ENCODE results near the gene IRF2BP2.

IRF2BP2 gene

GRCh38 chr1:234634387-234634786, 24.4 kb upstream of the IRF2BP2 start:
- DNase-seq (ENCODE audit: low spot score): no peak

DNA sequence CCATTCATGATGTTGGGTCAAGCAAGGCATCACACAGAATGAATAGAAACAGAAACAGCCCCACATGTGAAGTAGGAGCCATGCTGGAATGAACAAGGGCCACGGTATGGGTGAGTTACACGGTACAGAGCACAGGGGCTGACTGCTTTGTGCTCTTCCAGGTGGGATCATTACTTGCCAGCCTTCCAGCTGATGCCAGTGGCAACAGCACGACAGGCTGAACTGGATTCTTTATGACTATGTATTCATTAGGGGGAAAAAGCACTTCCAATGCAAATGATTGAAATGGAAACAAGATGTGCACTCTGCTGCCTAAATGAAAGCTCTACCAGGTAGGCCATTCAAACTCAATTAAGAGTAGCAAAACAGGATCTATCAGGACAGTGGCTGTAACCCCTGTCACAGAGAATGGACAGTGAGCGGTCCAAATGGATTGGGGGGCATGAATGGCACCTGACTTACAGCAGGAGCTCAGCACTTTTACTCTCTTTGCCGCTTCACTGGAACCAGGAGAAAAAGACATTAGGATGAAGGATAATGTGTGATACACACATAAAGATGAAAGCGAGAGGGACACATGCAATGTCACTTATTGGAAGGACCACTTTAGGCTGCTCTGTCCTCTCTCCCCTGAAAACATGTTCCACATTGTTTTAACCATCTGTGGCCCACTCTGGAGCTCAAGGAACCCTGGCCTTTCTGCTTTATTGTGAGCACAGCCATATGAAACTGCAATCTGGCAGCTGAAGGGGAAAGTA, 23.4 kb upstream of the IRF2BP2 start:
- DNase-seq (ENCODE audit: low spot score): no peak

- DNase-seq (ENCODE audit: low spot score): no peak
Measured at GRCh38 chr1:234632225-234632624, 22.2 kb upstream of the IRF2BP2 start.

DNA sequence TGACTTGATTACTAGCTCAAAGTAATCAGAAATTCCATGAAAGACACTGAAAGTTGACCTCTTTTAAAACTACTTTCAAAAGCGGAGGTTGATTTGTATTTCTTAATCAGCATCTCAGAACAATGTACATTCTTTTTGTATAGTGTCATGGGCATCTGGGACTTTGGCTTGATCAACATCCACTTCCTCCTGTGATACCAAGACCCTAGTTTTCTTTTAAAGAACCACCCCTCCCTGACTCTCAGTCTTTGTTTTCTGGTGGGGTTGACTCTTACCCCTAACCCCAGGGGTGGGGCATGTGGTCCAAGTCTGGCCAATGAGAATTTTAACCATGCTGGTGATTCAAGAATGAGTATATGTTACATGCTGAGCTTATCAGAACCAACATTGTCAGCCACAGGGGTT, 21.7 kb upstream of the IRF2BP2 start:
- peak; percentile 84 for DNase-seq (ENCODE audit: low spot score)

DNA sequence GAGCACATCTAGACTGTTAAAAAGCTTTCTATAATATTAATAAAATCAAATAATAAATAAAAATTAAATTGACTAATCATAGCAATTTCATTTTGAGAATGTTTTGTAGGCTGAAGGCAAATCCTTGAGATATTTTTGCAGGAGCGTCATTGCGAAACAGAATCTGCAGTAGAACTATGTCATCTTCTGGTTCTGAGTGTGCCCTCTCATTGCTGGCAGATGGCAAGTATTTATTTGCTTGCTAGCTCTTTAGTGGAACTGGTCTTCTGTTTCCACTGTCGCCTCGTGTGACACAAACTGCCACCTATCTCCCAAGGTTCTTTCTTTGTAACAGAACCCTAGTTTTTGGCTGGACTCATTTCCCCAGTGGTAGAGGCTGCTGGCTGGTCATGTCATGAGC, 19.0 kb upstream of the IRF2BP2 start:
- no peak for DNase-seq (ENCODE audit: low spot score)

- DNase-seq (ENCODE audit: low spot score): no peak
Measured at GRCh38 chr1:234628089-234628488, 18.1 kb upstream of the IRF2BP2 start.

DNA sequence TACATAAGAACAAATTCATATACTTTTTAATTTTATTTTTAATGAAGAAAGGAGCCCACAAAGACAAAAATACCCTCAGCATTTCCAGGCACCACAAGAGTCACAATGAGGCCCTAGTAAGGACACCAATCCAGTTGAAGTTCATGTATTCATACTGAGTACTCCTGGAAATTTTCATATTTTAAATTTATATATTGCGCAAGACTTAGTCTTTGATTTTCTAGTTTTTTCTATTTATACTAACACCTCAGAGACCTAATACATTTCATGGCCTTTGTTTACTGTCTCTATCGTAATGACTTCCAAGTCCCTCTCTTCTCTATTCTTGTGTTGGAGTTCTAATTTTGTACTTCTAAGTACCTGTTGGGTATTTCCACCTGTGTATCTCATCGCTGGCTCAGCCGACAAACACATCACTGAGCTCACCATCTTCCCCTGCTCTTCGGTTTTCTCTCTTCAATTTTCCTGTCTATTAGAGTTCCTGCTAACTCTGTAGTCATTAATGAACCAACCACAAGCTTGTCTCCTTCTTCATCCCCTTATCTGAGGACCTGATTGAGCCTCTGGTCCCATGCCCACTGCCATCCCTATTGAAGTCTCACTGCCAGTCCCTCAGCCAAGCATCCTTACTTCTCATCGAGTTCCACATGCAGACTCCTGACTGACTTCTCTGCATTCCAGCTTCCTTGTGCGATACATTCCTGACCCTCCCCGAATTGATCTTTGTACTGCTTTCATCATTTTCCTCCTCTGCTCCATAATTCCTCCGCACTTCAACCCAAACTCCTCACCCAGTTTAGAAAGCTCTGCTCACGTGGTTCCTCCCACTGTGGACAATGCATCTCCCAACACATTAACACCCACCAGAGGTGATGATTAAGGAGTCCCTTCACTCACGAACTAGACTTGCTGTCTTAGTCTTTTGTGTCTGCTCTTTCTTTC, 17.3 kb upstream of the IRF2BP2 start:
- no peak for DNase-seq (ENCODE audit: low spot score)

DNA sequence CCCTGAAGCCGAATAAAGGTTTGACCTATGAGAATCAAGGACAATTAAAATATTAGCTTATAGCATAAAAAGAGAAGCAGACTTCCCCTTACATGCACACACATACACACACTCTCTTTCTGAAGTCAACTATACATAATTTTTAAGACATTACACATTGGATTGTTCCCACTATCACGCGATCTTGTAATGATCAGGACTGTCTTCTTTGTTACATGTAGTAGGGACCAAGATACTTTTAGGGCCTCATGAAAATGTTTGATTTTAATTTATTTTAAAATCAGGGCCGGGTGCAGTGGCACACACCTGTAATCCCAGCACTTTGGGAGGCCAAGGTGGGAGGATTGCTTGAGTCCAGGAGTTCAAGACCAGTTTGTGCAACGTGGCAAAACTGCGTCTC, 16.4 kb upstream of the IRF2BP2 start:
- no peak for DNase-seq (ENCODE audit: low spot score)

GRCh38 chr1:234624724-234625117, 14.7 kb upstream of the IRF2BP2 start:
- DNase-seq (ENCODE audit: low spot score): no peak

- no peak for DNase-seq (ENCODE audit: low spot score)
Measured at GRCh38 chr1:234621657-234622335, 11.8 kb upstream of the IRF2BP2 start.

DNA sequence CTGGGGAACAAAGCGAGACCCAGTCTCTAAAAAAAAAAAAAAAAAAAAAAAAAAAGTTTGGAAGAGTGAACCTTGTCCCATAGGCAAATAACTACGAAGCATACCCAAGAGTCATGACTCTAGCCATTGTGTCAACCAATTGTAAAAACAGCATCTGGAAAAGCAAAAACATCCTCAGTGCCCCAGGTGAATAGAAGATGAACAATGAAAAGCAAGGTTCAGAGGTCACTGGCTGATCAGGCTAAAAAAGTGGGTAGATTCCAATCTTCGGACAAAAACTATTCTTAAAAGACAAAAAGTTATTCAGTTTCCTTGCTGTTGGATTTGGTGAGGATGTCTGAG, 11.1 kb upstream of the IRF2BP2 start:
- no peak for DNase-seq (ENCODE audit: low spot score)

- DNase-seq (ENCODE audit: low spot score): no peak
Measured at GRCh38 chr1:234620272-234621126, 10.5 kb upstream of the IRF2BP2 start.

GRCh38 chr1:234619794-234620247, 9.8 kb upstream of the IRF2BP2 start:
- DNase-seq (ENCODE audit: low spot score): no peak

GRCh38 chr1:234619071-234619480, 9.1 kb upstream of the IRF2BP2 start:
- DNase-seq (ENCODE audit: low spot score): no peak

GRCh38 chr1:234618737-234619049, 8.7 kb upstream of the IRF2BP2 start:
- no peak for DNase-seq (ENCODE audit: low spot score)

DNA sequence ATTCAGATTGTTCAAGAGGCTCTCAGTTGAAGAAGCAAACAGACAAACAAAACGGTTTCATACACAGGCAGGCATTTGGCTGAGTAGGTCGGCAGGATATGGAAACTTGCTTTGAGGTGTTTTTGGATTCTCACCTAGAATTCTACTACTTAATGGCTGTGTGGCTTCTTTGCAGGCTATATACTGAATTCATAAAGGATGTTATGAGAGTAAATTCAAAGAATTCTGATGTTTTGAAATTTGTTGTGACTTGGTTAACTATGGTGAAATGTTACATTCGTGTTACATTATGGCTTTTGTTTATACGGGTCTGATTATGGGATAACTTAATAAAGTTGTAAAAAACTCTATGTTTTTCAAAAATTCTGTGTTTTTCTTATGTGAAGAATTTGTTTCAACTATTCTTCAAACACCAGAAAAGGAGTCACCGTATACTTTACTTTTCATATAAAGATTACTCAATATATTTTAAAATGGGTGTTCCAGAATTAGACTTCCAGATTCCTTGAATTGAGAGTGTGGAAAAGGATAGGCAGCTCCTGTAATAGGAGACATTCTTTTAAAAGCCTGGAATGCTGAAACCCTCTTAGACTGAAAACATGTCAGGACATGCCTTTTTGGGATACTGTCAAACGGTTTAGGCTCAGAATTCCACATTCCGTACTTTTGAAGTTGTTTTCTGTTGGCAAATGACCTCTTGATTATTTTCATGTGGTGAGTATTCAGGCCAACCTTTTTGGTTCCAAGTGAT, 8.2 kb upstream of the IRF2BP2 start:
- DNase-seq (ENCODE audit: low spot score): no peak

DNA sequence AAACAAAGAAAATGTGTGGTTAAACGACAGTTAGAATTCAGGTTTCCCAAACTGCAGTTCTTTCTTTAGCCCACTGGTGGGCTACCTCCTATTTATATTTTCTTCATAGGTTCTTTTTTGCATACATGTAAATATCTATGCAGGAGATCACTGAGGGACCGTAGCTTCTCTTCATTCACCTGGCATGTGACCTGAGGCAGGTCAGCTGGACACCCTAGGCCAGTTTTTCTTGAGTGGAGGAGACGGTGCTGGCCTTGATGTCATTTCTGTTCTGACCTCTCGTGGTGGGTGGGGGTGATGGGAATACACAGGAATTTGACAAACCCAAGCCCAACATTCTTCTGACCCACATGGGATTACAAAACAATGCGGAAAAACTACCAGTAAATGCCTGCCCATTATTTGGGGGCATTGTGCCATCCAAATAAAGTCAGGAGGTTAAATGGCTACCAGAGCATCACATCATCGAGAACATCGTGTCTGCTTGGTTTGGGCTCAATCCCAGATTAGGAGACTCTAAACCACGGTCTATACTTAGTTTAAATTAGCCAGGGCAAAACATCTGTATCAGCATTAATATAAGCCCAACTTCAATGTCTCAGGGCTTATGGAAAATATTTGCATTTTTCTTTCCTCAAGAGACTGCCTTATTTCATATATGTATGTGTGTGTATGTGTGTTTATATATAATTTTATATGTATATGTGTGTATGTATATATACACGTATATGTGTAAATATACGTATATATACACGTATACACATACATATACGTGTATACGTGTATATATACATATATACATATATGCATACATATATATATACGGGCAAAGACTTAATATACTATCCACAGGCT, 7.4 kb upstream of the IRF2BP2 start:
- DNase-seq (ENCODE audit: low spot score): no peak

DNA sequence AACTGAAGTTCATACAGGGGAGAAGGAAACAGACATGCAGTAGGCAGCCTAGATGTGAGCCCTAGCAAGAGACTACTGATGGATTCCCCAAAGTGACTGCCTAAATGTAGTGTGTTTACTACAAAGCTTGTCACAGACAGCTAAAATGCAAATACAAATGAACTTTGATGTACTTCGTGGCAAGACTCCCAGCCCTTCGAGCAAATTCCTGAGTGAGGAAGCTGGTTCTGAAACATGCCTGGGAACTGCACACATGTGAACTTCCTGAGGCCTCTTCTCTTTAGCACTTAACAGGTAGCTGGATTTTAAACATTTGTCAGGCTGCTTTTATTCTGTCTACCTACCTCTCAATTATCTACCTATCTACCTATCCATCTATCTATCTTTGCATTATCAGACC, 6.7 kb upstream of the IRF2BP2 start:
- DNase-seq (ENCODE audit: low spot score): no peak

DNA sequence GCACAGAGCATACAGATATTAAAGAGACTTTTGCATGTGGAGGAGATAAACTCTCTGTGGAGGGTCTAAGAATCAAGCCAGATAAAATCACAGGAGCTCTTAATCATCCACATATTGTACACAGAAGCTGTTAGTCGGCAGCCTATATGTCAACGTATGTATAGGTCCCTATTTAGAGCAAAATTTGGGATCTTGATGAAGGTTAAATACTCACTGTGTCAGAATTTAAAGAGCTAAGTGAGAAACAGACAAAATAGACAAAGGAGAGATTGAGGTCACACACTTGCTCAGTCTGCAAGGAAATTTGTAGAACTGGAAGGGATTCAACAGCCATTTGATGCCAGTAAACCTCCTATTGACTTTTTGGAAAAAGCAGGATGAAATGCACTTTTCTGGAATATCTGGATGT, 4.1 kb upstream of the IRF2BP2 start:
- no peak for DNase-seq (ENCODE audit: low spot score)

All from COLO829 (cell line).